Liver (tissue), 9 donors: ENCODE results near the gene CENPN. TPM values are rescaled to one million over a fixed set of nuclear protein-coding genes. Genes with fewer than 3 reads are reported as not detected.

ENCODE experiments used
- DNase-seq: peaks from one replicate; pipeline ENCODE4 v3.0.0-alpha.2; 2017; ENCODE audit warnings: low spot score
- H3K27ac ChIP-seq, 2 donors: one replicate each; pipeline ENCODE4 v1.7.0; 2013; ENCODE audit warnings: inconsistent platforms in 2 of 2, low read length in 2 of 2, control low read depth in 1 of 2, low read depth in 1 of 2, mild to moderate bottlenecking in 1 of 2
- H3K27me3 ChIP-seq, 4 donors: one replicate each; pipeline versions ENCODE4 v1.6.1 to v1.7.0; 2013; ENCODE audit warnings: low read length in 3 of 4, inconsistent platforms in 1 of 4, mild to moderate bottlenecking in 1 of 4, moderate library complexity in 1 of 4; ENCODE audit not compliant: control insufficient read depth in 4 of 4, insufficient read depth in 4 of 4
- H3K36me3 ChIP-seq, 4 donors: one replicate each; pipeline versions ENCODE4 v1.6.1 to v1.7.0; 2013; ENCODE audit warnings: low read length in 3 of 4, mild to moderate bottlenecking in 3 of 4, low read depth in 1 of 4, moderate library complexity in 1 of 4; ENCODE audit not compliant: control insufficient read depth in 4 of 4, insufficient read depth in 3 of 4
- H3K4me1 ChIP-seq, 4 donors: one replicate each; pipeline versions ENCODE4 v1.6.1 to v1.7.0; 2013; ENCODE audit warnings: low read length in 3 of 4, mild to moderate bottlenecking in 3 of 4, moderate library complexity in 1 of 4; ENCODE audit not compliant: control insufficient read depth in 4 of 4, insufficient read depth in 4 of 4
- H3K4me3 ChIP-seq, 3 donors: one replicate each; pipeline versions ENCODE4 v1.6.1 to v1.7.0; 2013; ENCODE audit warnings: low read length in 3 of 3, control low read depth in 1 of 3, low read depth in 1 of 3, mild to moderate bottlenecking in 1 of 3
- H3K9ac ChIP-seq, 2 donors: one replicate each; pipeline ENCODE4 v1.7.0; 2013; ENCODE audit warnings: low read length in 2 of 2, mild to moderate bottlenecking in 2 of 2, moderate library complexity in 2 of 2, control low read depth in 1 of 2, low read depth in 1 of 2
- H3K9me3 ChIP-seq, 4 donors: one replicate each; pipeline versions ENCODE4 v1.6.1 to v1.7.0; 2013; ENCODE audit warnings: low read length in 3 of 4; ENCODE audit not compliant: control insufficient read depth in 4 of 4
- EGR1 ChIP-seq, 2 donors: IDR thresholded peaks; 2 replicates each; pipeline ENCODE4 v1.6.1; 2016 to 2018; ENCODE audit warnings: antibody characterized with exemption in 2 of 2, low read depth in 2 of 2
- FOXA1 ChIP-seq: IDR thresholded peaks from 2 replicates; pipeline ENCODE4 v1.6.1; 2016; ENCODE audit warnings: antibody characterized with exemption
- FOXA2 ChIP-seq: IDR thresholded peaks from 2 replicates; pipeline ENCODE4 v1.6.1; 2016; ENCODE audit warnings: antibody characterized with exemption
- GABPA ChIP-seq, 2 donors: IDR thresholded peaks in 1 of 2; conservative IDR thresholded peaks in 1 of 2; 2 replicates each; pipeline ENCODE4 v1.6.1; 2016; ENCODE audit warnings: antibody characterized with exemption in 2 of 2, mild to moderate bottlenecking in 1 of 2, moderate library complexity in 1 of 2
- HNF4A ChIP-seq, 2 donors: conservative IDR thresholded peaks; 2 replicates each; pipeline ENCODE4 v1.6.1; 2016; ENCODE audit warnings: antibody characterized with exemption in 2 of 2, mild to moderate bottlenecking in 2 of 2
- HNF4G ChIP-seq: IDR thresholded peaks from 2 replicates; pipeline ENCODE4 v1.6.1; 2016; ENCODE audit warnings: antibody characterized with exemption
- JUND ChIP-seq, 2 donors: IDR thresholded peaks; 2 replicates each; pipeline ENCODE4 v1.6.1; 2016; ENCODE audit warnings: antibody characterized with exemption in 2 of 2
- NR2F2 ChIP-seq: IDR thresholded peaks from 2 replicates; pipeline ENCODE4 v1.6.1; 2016; ENCODE audit warnings: antibody characterized with exemption
- RAD21 ChIP-seq, 2 donors: IDR thresholded peaks; 2 replicates each; pipeline ENCODE4 v1.6.1; 2016; ENCODE audit warnings: antibody characterized with exemption in 2 of 2, mild to moderate bottlenecking in 2 of 2
- RXRA ChIP-seq, 2 donors: IDR thresholded peaks; 2 replicates each; pipeline ENCODE4 v1.6.1; 2017 to 2018; ENCODE audit warnings: antibody characterized with exemption in 2 of 2, mild to moderate bottlenecking in 1 of 2
- YY1 ChIP-seq: IDR thresholded peaks from 2 replicates; pipeline ENCODE4 v1.6.1; 2016; ENCODE audit warnings: antibody characterized with exemption, mild to moderate bottlenecking
- WGBS: extraction: QIAGEN DNeasy Blood & Tissue Kit; methylation state at CpG from one replicate; pipeline ENCODE4 v1.1.7; 2013; 5-methylcytosine and 5-hydroxymethylcytosine counted together
- polyA plus RNA-seq, 2 donors: library from polyadenylated mRNA; stranded (reverse) in 1 of 2; unstranded in 1 of 2; fragments of 200-250 nt in 1 of 2; fragments of >200 nt in 1 of 2; fragmentation: Nextera tagmentation in 1 of 2; extraction: Ambion mirVana in 1 of 2; gene quantifications; one replicate each; pipeline versions ENCODE4 v1.2.1 to v1.2.3, GENCODE V29; 2013 to 2015
- total RNA-seq, 2 donors: library from RNA; depleted of rRNA; stranded (reverse); fragments of >200 nt; gene quantifications; one replicate each; pipeline ENCODE4 v1.2.3, GENCODE V29; 2014
- TF ChIP-seq, protein P1 (sequence below): IDR thresholded peaks from 2 replicates; pipeline ENCODE4 v1.6.1; 2016; ENCODE audit warnings: antibody characterized with exemption
- TF ChIP-seq, protein P2 (sequence below): IDR thresholded peaks from 2 replicates; pipeline ENCODE4 v1.6.1; 2016; ENCODE audit warnings: antibody characterized with exemption
- TF ChIP-seq, protein P3 (sequence below): fragments of 150-350 bp; IDR thresholded peaks from 2 replicates; pipeline ENCODE4 v1.5.1; 2017; ENCODE audit warnings: improper control_type of control experiment, low read depth, low read length; ENCODE audit not compliant: missing input control
- TF ChIP-seq, protein P4 (sequence below): IDR thresholded peaks from 2 replicates; pipeline ENCODE4 v1.6.1; 2016; ENCODE audit warnings: antibody characterized with exemption, mild to moderate bottlenecking
- donor health status: healthy.
- donor health status: healthy.
- donor health status: healthy.
- donor health status: healthy.
- donor health status: healthy.

CENPN gene
- total and polyA plus RNA-seq, 4 donors: 1.8 to 30.8 (median 7.9) TPM

DNA sequence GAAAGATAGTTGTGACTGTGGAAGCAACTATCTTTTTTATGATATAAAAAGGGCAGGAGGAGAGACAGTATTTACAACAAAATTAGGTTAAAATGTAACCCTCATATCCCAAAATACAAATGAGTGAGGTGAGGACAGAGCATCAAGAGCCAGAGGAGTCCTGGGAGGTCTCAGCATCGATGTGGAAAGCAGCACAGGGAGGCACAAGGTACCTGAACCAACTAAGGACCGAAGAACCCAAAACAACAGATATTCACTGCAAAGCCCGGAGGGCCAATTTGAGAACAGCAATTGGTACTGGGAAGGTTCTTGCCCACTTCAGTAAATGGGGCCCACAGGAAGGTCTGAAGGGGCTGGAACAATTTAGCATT lies 37.9 kb upstream of the CENPN start:
- Histone ChIP-seq H3K4me3 (no peak overlapping the region), H3K9ac (no peak overlapping the region), H3K9me3 (no peaks in the 10 kb centered on the region), H3K27me3 (no peaks in the 10 kb centered on the region), H3K4me1 (peaks cover 3 to 11% (median 4%) of the 10 kb centered on the region in 4 donors), H3K27ac (no peak overlapping the region), H3K36me3 (no peaks in the 10 kb centered on the region)
- TF ChIP-seq, protein P1, sequence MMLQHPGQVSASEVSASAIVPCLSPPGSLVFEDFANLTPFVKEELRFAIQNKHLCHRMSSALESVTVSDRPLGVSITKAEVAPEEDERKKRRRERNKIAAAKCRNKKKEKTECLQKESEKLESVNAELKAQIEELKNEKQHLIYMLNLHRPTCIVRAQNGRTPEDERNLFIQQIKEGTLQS: no peak
- TF ChIP-seq, protein P2, sequence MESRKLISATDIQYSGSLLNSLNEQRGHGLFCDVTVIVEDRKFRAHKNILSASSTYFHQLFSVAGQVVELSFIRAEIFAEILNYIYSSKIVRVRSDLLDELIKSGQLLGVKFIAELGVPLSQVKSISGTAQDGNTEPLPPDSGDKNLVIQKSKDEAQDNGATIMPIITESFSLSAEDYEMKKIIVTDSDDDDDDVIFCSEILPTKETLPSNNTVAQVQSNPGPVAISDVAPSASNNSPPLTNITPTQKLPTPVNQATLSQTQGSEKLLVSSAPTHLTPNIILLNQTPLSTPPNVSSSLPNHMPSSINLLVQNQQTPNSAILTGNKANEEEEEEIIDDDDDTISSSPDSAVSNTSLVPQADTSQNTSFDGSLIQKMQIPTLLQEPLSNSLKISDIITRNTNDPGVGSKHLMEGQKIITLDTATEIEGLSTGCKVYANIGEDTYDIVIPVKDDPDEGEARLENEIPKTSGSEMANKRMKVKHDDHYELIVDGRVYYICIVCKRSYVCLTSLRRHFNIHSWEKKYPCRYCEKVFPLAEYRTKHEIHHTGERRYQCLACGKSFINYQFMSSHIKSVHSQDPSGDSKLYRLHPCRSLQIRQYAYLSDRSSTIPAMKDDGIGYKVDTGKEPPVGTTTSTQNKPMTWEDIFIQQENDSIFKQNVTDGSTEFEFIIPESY: no peak
- no peak for DNase-seq
- WGBS: 91% methylated on average over 3 of the region's 3 CpGs

DNA sequence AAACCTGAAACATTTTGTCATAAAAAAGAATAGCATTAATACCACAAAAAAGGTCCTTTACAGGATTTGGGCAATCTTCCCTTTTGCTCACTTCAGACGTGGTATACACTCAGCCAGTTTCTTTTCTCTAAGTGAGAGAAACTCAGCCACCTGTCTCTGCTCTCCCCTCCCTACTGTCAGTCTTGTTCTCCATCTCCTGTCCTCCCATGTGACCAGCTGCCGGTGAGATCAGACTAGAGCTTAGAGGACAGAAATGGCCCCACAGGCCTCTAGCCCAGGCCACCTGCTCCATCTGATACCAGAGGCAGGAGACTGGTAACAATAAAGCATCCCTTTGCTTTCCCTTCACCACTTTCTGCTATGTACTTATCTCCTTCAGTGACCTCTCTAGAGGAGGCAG lies 35.2 kb upstream of the CENPN start:
- H3K27ac ChIP-seq: no peak overlapping the region
- H3K9me3 ChIP-seq: no peaks in the 10 kb centered on the region
- H3K9ac ChIP-seq: no peak overlapping the region
- H3K4me1 ChIP-seq: peaks cover 4 to 33% (median 22%) of the 10 kb centered on the region in 4 donors
- no peak overlapping the region for H3K4me3 ChIP-seq
- no peaks in the 10 kb centered on the region for H3K27me3 ChIP-seq
- H3K36me3 ChIP-seq: peaks cover 0 to 2% (median 0%) of the 10 kb centered on the region in 4 donors
- 79% methylated on average over 2 of the region's 2 CpGs for WGBS
- no peak for TF ChIP-seq FOXA2
- no peak for TF ChIP-seq HNF4G
- no peak for TF ChIP-seq HNF4A (conservative IDR thresholded peaks at IDR 0.05)
- no peak for TF ChIP-seq RAD21 (IDR thresholded peaks at IDR 0.05)
- TF ChIP-seq RXRA (IDR thresholded peaks at IDR 0.05): no peak
- TF ChIP-seq, protein P2: no peak
- no peak for TF ChIP-seq JUND (IDR thresholded peaks at IDR 0.05)
- TF ChIP-seq GABPA (IDR thresholded peaks at IDR 0.05 in 1 of 2, conservative IDR thresholded peaks at IDR 0.05 in 1 of 2): no peak
- TF ChIP-seq FOXA1: no peak
- no peak for TF ChIP-seq YY1
- TF ChIP-seq, protein P3, sequence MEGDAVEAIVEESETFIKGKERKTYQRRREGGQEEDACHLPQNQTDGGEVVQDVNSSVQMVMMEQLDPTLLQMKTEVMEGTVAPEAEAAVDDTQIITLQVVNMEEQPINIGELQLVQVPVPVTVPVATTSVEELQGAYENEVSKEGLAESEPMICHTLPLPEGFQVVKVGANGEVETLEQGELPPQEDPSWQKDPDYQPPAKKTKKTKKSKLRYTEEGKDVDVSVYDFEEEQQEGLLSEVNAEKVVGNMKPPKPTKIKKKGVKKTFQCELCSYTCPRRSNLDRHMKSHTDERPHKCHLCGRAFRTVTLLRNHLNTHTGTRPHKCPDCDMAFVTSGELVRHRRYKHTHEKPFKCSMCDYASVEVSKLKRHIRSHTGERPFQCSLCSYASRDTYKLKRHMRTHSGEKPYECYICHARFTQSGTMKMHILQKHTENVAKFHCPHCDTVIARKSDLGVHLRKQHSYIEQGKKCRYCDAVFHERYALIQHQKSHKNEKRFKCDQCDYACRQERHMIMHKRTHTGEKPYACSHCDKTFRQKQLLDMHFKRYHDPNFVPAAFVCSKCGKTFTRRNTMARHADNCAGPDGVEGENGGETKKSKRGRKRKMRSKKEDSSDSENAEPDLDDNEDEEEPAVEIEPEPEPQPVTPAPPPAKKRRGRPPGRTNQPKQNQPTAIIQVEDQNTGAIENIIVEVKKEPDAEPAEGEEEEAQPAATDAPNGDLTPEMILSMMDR: no peak
- no peak for DNase-seq

DNA sequence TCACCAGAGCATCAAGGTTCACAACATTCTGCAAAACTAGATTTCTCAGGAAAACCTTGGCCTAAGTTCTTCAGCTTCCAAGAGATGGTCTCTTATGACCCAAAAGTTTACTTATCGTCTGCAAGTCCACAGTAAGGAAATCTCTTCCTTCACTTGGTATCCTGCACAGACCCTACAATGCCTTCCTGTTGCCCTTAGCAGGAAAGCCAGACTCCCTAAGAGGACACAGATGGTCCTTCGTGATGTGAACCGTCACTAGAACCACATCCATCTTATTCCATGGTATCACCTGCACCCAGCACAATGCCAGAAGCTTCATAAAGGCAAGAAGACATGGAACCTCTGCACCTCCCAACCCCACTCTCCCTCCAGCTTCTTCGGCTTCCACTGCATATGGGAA lies 34.4 kb upstream of the CENPN start:
- H3K4me3 ChIP-seq: no peak overlapping the region
- H3K27ac ChIP-seq: no peak overlapping the region
- no peak for DNase-seq
- H3K27me3 ChIP-seq: no peaks in the 10 kb centered on the region
- peaks cover 0 to 2% (median 0%) of the 10 kb centered on the region in 4 donors for H3K36me3 ChIP-seq
- peaks cover 4 to 33% (median 23%) of the 10 kb centered on the region in 4 donors for H3K4me1 ChIP-seq
- H3K9ac ChIP-seq: no peak overlapping the region
- no peaks in the 10 kb centered on the region for H3K9me3 ChIP-seq
- 85% methylated on average over 4 of the region's 4 CpGs for WGBS
- TF ChIP-seq NR2F2 (no peak), EGR1 (IDR thresholded peaks at IDR 0.05; ENCODE audit: low read depth in 2 of 2) (no peak), HNF4G (no peak), HNF4A (conservative IDR thresholded peaks at IDR 0.05) (no peak), YY1 (no peak), RXRA (IDR thresholded peaks at IDR 0.05) (no peak), FOXA1 (no peak)
- TF ChIP-seq, protein P2: no peak
- TF ChIP-seq, protein P4, sequence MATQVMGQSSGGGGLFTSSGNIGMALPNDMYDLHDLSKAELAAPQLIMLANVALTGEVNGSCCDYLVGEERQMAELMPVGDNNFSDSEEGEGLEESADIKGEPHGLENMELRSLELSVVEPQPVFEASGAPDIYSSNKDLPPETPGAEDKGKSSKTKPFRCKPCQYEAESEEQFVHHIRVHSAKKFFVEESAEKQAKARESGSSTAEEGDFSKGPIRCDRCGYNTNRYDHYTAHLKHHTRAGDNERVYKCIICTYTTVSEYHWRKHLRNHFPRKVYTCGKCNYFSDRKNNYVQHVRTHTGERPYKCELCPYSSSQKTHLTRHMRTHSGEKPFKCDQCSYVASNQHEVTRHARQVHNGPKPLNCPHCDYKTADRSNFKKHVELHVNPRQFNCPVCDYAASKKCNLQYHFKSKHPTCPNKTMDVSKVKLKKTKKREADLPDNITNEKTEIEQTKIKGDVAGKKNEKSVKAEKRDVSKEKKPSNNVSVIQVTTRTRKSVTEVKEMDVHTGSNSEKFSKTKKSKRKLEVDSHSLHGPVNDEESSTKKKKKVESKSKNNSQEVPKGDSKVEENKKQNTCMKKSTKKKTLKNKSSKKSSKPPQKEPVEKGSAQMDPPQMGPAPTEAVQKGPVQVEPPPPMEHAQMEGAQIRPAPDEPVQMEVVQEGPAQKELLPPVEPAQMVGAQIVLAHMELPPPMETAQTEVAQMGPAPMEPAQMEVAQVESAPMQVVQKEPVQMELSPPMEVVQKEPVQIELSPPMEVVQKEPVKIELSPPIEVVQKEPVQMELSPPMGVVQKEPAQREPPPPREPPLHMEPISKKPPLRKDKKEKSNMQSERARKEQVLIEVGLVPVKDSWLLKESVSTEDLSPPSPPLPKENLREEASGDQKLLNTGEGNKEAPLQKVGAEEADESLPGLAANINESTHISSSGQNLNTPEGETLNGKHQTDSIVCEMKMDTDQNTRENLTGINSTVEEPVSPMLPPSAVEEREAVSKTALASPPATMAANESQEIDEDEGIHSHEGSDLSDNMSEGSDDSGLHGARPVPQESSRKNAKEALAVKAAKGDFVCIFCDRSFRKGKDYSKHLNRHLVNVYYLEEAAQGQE: no peak
- TF ChIP-seq, protein P1: no peak
